ENCODE results near the gene EDEM2.
"Not testable (repeated sequence)": the region's sequence is repeated elsewhere in the genome, so short reads cannot be mapped to it uniquely, and the experiment has no call there.

The EDEM2 gene

DNA sequence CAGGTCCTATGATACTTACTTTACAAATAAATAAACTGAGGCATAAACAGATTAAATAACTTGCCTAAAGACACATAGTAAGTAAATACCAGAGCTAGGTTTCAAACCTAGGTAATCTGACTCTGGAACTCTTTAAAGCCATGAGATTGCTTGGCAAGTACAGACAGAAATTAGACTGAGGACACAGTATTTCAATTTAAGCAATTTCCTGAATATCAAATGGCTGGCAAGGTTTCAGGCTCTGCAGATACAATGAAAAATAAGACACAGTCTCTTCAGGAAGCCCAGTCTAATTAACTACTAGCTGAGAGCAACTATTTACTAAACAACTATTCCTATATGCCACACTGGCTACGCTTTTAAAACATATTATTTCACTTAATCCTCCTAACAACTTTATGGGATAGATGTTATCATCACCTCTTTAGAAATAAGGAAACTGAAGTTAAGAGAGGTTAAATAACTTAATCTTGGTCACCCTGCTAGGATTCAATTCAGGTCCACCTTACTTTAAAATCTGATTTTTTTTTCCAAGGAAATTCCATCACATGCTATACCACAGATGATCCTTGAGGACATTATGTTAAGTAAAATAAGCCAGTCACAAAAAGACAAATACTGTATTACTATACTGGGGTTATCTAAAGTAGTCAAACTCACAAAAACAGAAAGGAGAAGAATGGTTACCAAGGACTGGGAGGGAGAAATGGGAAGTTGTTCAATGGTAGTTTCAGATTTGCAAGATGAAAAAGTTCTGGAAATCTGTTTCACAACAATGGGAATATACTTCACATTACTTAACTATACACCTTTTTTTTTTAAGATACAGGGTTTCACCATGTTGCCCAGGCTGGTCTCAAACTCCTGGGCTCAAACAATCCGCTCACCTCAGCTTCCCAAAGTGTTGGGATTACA, 58.6 kb downstream of the EDEM2 start:
- no peak overlapping the region for H3K27ac Mint-ChIP-seq
- H3K27me3 Mint-ChIP-seq = no peaks in the 10 kb centered on the region
- H3K4me3 Mint-ChIP-seq = no peak overlapping the region
- peaks cover 47% of the 10 kb centered on the region for H3K4me1 Mint-ChIP-seq
- peaks cover 12% of the 10 kb centered on the region for H3K36me3 Mint-ChIP-seq
- no peak for ATAC-seq
- no peaks in the 10 kb centered on the region for H3K9me3 Mint-ChIP-seq

DNA sequence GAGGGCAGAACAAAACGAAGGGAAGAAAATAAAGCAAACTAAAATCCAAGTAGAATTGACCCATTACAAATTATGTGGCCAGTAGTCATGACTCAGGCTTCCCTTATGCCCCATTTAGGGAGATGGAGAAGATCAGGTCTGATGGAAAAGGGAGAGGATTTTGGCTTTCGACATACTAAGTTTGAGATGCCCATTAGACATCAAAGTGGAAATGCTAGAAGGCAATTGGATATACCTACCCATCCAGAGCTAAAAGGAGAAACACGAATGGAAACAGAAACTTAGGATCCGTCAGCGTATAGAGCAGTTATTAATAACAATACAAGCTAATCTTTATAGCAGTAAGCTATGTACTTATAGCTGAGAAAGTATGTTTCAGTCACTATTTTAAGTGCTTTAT, 59.3 kb downstream of the EDEM2 start:
- Mint-ChIP-seq H3K27ac (no peak overlapping the region), H3K4me1 (peaks cover 47% of the 10 kb centered on the region), H3K4me3 (no peak overlapping the region)

DNA sequence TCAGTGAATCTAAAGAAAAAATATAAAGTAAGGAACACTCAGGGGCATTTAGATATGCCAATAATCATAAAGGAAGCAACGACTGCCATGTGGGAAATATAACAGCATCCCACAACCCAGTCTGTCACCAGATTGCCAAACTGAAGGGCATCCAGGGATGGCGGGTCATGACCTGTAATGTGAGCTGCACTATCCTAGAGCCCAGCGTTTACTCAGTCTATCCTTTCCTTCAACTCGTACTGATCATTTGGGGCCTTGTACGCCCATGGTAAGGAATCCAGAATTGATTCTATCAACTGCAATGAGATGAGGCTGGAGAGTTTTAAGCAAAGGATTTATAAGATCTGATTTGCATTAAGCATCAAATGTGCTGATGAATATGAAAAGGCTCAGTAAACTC, 59.8 kb downstream of the EDEM2 start:
- Mint-ChIP-seq H3K4me1 (peaks cover 49% of the 10 kb centered on the region), H3K27me3 (no peaks in the 10 kb centered on the region), H3K36me3 (peaks cover 12% of the 10 kb centered on the region), H3K27ac (no peak overlapping the region), H3K4me3 (no peak overlapping the region), H3K9me3 (no peaks in the 10 kb centered on the region)
- no peak for ATAC-seq

More for the DNA sequence above, 59.3 kb downstream of the EDEM2 start:
- H3K27me3 Mint-ChIP-seq = no peaks in the 10 kb centered on the region
- no peaks in the 10 kb centered on the region for H3K9me3 Mint-ChIP-seq
- peaks cover 12% of the 10 kb centered on the region for H3K36me3 Mint-ChIP-seq
- no peak for ATAC-seq

DNA sequence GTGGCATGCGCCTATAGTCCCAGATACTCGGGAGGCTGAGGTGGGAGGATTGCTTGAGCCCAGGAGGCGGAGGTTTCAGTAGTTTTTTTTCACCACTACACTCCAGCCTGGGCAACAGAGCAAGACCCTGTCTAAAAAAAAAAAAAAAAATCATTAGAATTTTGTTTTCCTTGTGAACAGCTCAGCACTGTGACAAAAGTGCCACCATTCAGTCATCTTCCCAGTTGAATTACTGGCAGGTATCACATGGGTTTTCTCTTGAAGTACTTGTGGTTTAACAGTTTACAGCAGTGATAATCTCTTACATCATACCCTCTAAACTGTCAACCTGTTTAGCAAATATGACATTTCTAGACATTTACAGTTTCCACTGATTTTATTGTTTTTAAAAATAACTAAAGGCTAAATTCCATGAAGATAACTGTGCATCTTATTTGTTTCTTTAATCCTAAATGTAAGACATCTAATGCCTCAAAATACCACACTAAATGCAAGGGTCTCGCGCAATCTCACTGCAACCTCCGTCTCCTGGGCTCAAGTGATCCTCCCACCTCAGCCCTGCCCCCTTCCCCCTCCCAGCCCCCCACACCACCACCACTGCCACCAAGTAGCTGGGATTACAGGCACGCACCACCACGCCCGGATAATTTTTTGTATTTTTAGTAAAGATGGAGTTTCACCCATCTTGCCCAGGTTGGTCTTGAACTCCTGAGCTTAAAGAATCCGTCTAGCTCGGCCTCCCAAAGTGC, 61.5 kb downstream of the EDEM2 start:
- no peak overlapping the region for H3K27ac Mint-ChIP-seq
- peaks cover 12% of the 10 kb centered on the region for H3K36me3 Mint-ChIP-seq
- no peaks in the 10 kb centered on the region for H3K27me3 Mint-ChIP-seq
- no peaks in the 10 kb centered on the region for H3K9me3 Mint-ChIP-seq
- no peak for ATAC-seq
- peaks cover 42% of the 10 kb centered on the region for H3K4me1 Mint-ChIP-seq
- no peak overlapping the region for H3K4me3 Mint-ChIP-seq

DNA sequence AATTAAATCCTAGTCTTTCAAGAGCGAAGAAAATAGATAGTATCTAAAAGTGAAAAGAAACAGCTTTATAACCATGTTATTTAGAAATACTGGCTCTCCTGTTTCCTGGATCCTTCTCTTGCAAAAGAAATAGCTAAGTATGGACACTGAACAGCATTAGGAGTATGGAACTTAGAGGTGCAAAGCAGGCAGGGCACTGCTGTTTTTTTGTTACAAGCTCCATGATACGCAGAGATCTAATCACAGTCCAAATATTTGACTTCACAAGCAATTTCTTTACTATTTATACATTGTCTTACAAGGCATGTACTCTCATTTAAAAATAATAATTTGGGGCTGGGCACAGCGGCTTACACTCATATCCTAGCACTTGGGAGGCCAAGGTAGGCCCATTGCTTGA, 62.1 kb downstream of the EDEM2 start:
- Mint-ChIP-seq H3K27ac (no peak overlapping the region), H3K4me1 (peaks cover 35% of the 10 kb centered on the region), H3K4me3 (no peak overlapping the region), H3K36me3 (peaks cover 12% of the 10 kb centered on the region), H3K9me3 (no peaks in the 10 kb centered on the region), H3K27me3 (no peaks in the 10 kb centered on the region)
- ATAC-seq = no peak

DNA sequence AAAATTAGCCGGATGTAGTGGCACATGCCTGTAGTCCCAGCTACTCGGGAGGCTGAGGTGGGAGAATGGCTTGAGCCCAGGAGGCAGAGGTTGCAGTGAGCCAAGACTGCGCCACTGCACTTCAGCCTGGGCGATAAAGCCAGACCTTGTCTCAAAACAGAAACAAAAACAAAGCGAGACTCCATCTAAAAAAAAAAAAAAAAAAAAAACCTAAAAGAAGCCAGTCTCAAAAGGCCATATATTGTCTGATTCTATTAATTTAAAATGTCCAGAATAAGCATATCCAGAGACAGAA, 66.8 kb downstream of the EDEM2 start:
- Mint-ChIP-seq H3K4me1 (peaks cover 40% of the 10 kb centered on the region), H3K36me3 (peaks cover 32% of the 10 kb centered on the region)
- not testable (repeated sequence) for ATAC-seq, H3K9me3 Mint-ChIP-seq, H3K27me3 Mint-ChIP-seq, H3K4me3 Mint-ChIP-seq, H3K27ac Mint-ChIP-seq

DNA sequence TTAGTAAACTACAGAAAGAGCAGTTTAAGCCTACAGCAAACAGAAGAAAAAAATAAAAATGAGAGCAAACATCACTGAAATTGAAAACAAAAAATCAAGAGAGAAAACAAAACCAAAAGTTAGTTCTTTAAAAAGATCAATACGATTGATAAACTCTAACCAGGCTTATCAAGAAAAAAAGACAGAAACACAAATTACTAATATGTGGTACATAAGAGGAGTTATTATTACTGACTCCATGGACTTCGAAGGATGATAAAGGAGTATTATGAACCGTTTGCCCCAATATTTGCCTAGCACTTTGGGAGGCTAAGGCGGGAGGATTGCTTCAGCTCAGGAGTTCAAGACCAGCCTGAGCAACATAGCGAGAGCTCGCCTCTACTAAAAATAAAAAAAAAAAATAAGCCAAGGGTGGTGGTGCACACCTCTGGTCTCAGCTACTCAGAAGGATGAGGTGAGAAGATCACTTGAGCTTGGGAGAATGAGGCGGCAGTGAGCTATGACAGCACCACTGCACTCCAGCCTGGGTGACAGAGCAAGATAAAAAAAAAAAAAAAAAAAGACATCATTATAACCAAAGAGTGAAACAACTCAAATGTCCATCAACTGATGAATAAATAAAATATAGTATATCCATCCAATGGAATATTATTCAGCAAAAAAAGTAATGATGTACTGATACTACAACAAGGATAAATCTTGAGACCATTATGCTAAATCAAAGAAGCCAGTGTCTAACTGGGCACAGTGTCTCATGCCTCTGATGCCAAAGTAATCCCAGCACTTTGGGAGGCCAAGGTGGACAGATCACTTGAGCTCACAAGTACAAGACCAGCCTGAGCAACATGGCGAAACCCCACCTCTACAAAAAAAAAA, 67.4 kb downstream of the EDEM2 start:
- peaks cover 37% of the 10 kb centered on the region for H3K36me3 Mint-ChIP-seq
- H3K27me3 Mint-ChIP-seq = no peaks in the 10 kb centered on the region
- no peaks in the 10 kb centered on the region for H3K9me3 Mint-ChIP-seq
- no peak overlapping the region for H3K4me3 Mint-ChIP-seq
- ATAC-seq = no peak
- H3K27ac Mint-ChIP-seq = no peak overlapping the region
- H3K4me1 Mint-ChIP-seq = peaks cover 40% of the 10 kb centered on the region

DNA sequence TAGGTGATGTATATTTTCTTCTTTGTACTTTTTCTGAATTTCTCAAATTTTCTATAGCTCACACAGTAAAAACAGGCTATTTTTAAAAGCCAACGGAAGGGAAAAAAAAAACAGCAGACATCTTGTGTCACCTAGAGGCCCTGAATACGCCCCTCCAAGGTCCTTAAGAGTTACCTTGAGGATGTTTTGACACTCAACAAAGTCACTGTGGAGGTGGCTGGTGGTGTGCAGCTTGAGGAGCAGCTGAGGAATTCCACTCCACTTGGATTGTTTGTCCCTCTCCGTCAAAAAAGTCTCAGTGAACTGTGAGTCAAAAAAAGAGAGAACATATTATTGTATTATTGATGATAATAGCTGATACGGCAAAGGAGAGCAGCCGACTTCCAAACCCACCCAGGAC, 69.3 kb downstream of the EDEM2 start:
- no peaks in the 10 kb centered on the region for H3K27me3 Mint-ChIP-seq
- no peak overlapping the region for H3K27ac Mint-ChIP-seq
- peaks cover 6% of the 10 kb centered on the region for H3K9me3 Mint-ChIP-seq
- no peak for ATAC-seq
- H3K4me1 Mint-ChIP-seq = peaks cover 36% of the 10 kb centered on the region
- peaks cover 54% of the 10 kb centered on the region for H3K36me3 Mint-ChIP-seq
- no peak overlapping the region for H3K4me3 Mint-ChIP-seq

DNA sequence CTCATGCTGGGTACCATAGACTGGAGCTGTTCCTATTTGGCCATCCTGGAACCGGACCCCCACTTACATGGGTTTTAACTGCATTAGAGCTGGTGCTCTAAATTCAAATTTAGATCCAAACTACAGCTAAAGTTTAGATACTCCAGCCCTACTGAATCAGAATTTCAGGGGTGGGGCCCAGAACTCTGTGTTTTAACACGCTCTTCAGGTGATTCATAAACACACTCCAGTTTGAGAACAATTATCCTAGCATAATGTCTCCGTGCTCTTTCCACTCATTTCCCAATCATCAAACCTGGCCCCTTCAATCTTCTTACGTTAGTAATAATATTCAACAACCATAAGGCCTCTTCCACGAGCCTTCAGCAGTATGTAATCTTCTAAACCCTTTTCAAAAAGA, 69.8 kb downstream of the EDEM2 start:
- Mint-ChIP-seq H3K27me3 (no peaks in the 10 kb centered on the region), H3K27ac (no peak overlapping the region), H3K36me3 (peaks cover 59% of the 10 kb centered on the region), H3K9me3 (peaks cover 8% of the 10 kb centered on the region), H3K4me1 (peaks cover 33% of the 10 kb centered on the region), H3K4me3 (no peak overlapping the region)
- no peak for ATAC-seq

DNA sequence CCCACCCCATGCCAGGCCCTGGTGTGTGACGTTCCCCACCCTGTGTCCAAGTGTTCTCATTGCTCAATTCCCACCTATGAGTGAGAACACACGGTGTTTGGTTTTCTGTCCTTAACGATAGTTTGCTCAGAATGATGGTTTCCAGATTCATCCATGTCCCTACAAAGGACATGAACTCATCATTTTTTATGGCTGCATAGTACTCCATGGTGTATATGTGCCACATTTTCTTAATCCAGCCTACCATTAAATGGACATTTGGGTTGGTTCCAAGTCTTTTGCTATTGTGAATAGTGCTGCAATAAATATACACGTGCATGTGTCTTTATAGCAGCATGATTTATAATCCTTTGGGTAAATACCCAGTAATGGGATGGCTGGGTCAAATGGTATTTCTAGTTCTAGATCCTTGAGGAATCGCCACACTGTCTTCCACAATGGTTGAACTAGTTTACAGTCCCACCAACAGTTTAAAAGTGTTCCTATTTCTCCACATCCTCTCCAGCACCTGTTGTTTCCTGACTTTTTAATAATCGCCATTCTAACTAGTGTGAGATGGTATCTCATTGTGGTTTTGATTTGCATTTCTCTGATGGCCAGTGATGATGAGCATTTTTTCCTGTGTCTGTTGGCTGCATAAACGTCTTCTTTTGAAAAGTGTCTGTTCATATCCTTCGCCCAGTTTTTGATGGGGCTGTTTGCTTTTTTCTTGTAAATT, 75.5 kb downstream of the EDEM2 start:
- H3K4me3 Mint-ChIP-seq, ATAC-seq, H3K27me3 Mint-ChIP-seq, H3K9me3 Mint-ChIP-seq, H3K27ac Mint-ChIP-seq: not testable (repeated sequence)
- H3K4me1 Mint-ChIP-seq = peaks cover 42% of the 10 kb centered on the region
- peaks cover 63% of the 10 kb centered on the region for H3K36me3 Mint-ChIP-seq

DNA sequence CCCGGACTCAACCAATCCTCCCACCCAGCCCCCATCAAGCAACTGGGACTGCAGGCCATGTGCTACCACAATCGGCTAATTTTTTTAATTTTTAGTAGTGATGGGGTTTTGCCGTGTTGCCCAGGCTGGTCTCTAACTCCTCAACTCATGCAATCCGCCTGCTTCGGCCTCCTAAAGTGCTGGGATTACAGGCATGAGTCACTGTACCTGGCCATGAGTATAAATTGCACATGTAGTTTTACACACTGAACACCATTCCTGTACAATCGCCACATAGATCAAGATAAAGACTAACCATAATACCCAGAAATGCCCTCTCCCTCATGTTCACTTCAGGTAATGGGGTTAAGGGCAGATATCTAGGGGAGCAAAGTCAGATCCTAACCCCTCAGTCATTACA, 80.9 kb downstream of the EDEM2 start:
- no peak overlapping the region for H3K27ac Mint-ChIP-seq
- no peak overlapping the region for H3K4me3 Mint-ChIP-seq
- no peaks in the 10 kb centered on the region for H3K9me3 Mint-ChIP-seq

More for the DNA sequence above, 80.9 kb downstream of the EDEM2 start:
- Mint-ChIP-seq H3K4me1 (peaks cover 71% of the 10 kb centered on the region), H3K27me3 (no peaks in the 10 kb centered on the region), H3K36me3 (peaks cover 37% of the 10 kb centered on the region)
- ATAC-seq = no peak

Data from stimulated activated memory B cell treated with anti-CD40 and anti-IgM and Interleukin-4, amounts not matched to agents 10 μg/mL and 1 μg/mL and 100 μg/mL, for 72 hours (primary cell).